Measurements from ENCODE around the gene MINDY1.

- TF ChIP-seq CTCF (IDR thresholded peaks at IDR 0.05; ENCODE audit: low read length) = no peak
- TF ChIP-seq EZH2 (optimal IDR thresholded peaks at IDR 0.05; ENCODE audit: low read depth, low read length) = no peak
Observed at GRCh38 chr1:150964164-150964489, 42.6 kb downstream of the MINDY1 start.

Measured in MM.1S (cell line).